ENCODE data around the gene PTPRCAP. TPM values are rescaled to one million over a fixed set of nuclear protein-coding genes. Genes with fewer than 3 reads are reported as not detected.

PTPRCAP gene
- total and polyA plus RNA-seq, 9 of the 15 experiments (the other 6 are each of a cell fraction or from before 2014, with no cell fraction given) = 0.22 to 2.0 (median 1.1) TPM; not detected in 4

GRCh38 chr11:67401495-67402191, 35.8 kb downstream of the PTPRCAP start, which contains the start of gene PPP1CA (continued):
- TF ChIP-seq FOXO4 (CRISPR knock-in tag; IDR thresholded peaks at IDR 0.05) (no peak; the same call in 1 of the 2 replicates), SPI1 (IDR thresholded peaks at IDR 0.05; ENCODE audit: borderline replicate concordance, low read depth, low read length) (no peak), DNMT1 (IDR thresholded peaks at IDR 0.05) (no peak), ATF6 (CRISPR knock-in tag; IDR thresholded peaks at IDR 0.05) (no peak), NFATC3 (IDR thresholded peaks at IDR 0.05) (no peak), OTX1 (CRISPR knock-in tag; IDR thresholded peaks at IDR 0.05) (no peak), JUND (IDR thresholded peaks at IDR 0.05; ENCODE audit: borderline replicate concordance, low read depth, low read length) (peak; percentile 31; the same call in 1 of the 2 replicates), JUND (tag; IDR thresholded peaks at IDR 0.05; ENCODE audit: borderline replicate concordance, low read depth, low read length) (no peak; the same call in 2 of the 3 replicates), U2AF2 (optimal IDR thresholded peaks at IDR 0.05; ENCODE audit: low read depth, low read length) (no peak), ARID1B (IDR thresholded peaks at IDR 0.05) (no peak), FOSL1 (tag; conservative IDR thresholded peaks at IDR 0.05) (no peak), CUX1 (CRISPR knock-in tag; IDR thresholded peaks at IDR 0.05) (no peak), RBBP5 (IDR thresholded peaks at IDR 0.05; ENCODE audit: borderline replicate concordance, insufficient read depth, low read length, poor library complexity, severe bottlenecking) (no peak), THRB (CRISPR knock-in tag; conservative IDR thresholded peaks at IDR 0.05) (no peak), ZNF583 (CRISPR knock-in tag; IDR thresholded peaks at IDR 0.05) (no peak), U2AF1 (optimal IDR thresholded peaks at IDR 0.05; ENCODE audit: low read depth, low read length) (no peak), ZNF79 (CRISPR knock-in tag; IDR thresholded peaks at IDR 0.05; ENCODE audit: low read depth) (no peak)
